CD14-positive monocyte (primary cell): ENCODE results near the gene CLTRN. TPM values are rescaled to one million over a fixed set of nuclear protein-coding genes. Genes with fewer than 3 reads are reported as not detected.

Experiments used
- DNase-seq, 3 donors: peaks; one replicate each; pipeline ENCODE4 v3.0.0-alpha.2; 2011 to 2022
- H2AFZ ChIP-seq: 2 replicates; pipeline ENCODE4 v1.6.0; 2012; ENCODE audit warnings: mild to moderate bottlenecking, low read depth, low read length, inconsistent platforms; ENCODE audit not compliant: insufficient read depth, poor library complexity, severe bottlenecking
- H3K27ac ChIP-seq, 2 donors: 1 replicate in 1 of 2; 2 replicates in 1 of 2; pipeline ENCODE4 v1.5.1; 2012 to 2013; ENCODE audit warnings: low read length in 2 of 2, control low read depth in 1 of 2, inconsistent platforms in 1 of 2, low read depth in 1 of 2, mild to moderate bottlenecking in 1 of 2
- H3K27me3 ChIP-seq, 2 donors: one replicate each; pipeline versions ENCODE4 v1.6.0 to v1.6.1; 2011 to 2013; ENCODE audit warnings: low read length in 2 of 2; ENCODE audit not compliant: control insufficient read depth in 2 of 2, insufficient read depth in 2 of 2
- H3K36me3 ChIP-seq, 2 donors: replicated peaks in 1 of 2; 1 replicate in 1 of 2; 2 replicates in 1 of 2; pipeline versions ENCODE4 v1.5.1 to v1.6.1; 2012 to 2013; ENCODE audit warnings: low read length in 2 of 2, control low read depth in 1 of 2, inconsistent platforms in 1 of 2, mild to moderate bottlenecking in 1 of 2; ENCODE audit not compliant: insufficient read depth in 2 of 2, control insufficient read depth in 1 of 2
- H3K4me1 ChIP-seq, 2 donors: 1 replicate in 1 of 2; 2 replicates in 1 of 2; pipeline versions ENCODE4 v1.5.1 to v1.6.1; 2012 to 2013; ENCODE audit warnings: low read length in 2 of 2, control low read depth in 1 of 2, inconsistent platforms in 1 of 2, mild to moderate bottlenecking in 1 of 2, moderate library complexity in 1 of 2; ENCODE audit not compliant: insufficient read depth in 2 of 2, control insufficient read depth in 1 of 2
- H3K4me2 ChIP-seq: replicated peaks from 2 replicates; pipeline ENCODE3; 2012; ENCODE audit warnings: low read length, moderate library complexity, mild to moderate bottlenecking; ENCODE audit not compliant: poor library complexity, severe bottlenecking; ENCODE audit errors: extremely low read depth
- H3K4me3 ChIP-seq, 3 experiments: fragments of 200-600 bp in 1 of 3; sonication (generic) in 1 of 3; replicated peaks in 1 of 3; 1 replicate in 2 of 3; 2 replicates in 1 of 3; pipeline ENCODE4 v1.5.1; 2011 to 2013; ENCODE audit warnings: low read length in 3 of 3, mild to moderate bottlenecking in 3 of 3, control low read depth in 2 of 3, low read depth in 2 of 3, inconsistent platforms in 1 of 3, moderate library complexity in 1 of 3
- H3K79me2 ChIP-seq: 2 replicates; pipeline ENCODE4 v1.6.0; 2012; ENCODE audit warnings: mild to moderate bottlenecking, control low read depth, inconsistent platforms, low read length, moderate library complexity; ENCODE audit not compliant: insufficient read depth
- H3K9ac ChIP-seq: 2 replicates; pipeline ENCODE4 v1.6.0; 2017; ENCODE audit warnings: low read length, mild to moderate bottlenecking; ENCODE audit not compliant: insufficient read depth, poor library complexity, severe bottlenecking
- H3K9me3 ChIP-seq, 2 donors: replicated peaks in 1 of 2; 1 replicate in 1 of 2; 2 replicates in 1 of 2; pipeline versions ENCODE4 v1.5.1 to v1.6.1; 2012 to 2013; ENCODE audit warnings: low read length in 2 of 2, control low read depth in 1 of 2; ENCODE audit not compliant: control insufficient read depth in 1 of 2, insufficient read depth in 1 of 2
- H4K20me1 ChIP-seq: 2 replicates; pipeline ENCODE4 v1.6.0; 2012; ENCODE audit warnings: mild to moderate bottlenecking, low read length, control low read depth, moderate library complexity; ENCODE audit not compliant: insufficient read depth
- H3K27ac Mint-ChIP-seq, 7 donors: one replicate each; pipeline ENCODE4 v1.8.0; 2020; ENCODE audit warnings: mild to moderate bottlenecking in 7 of 7, mixed read lengths in 7 of 7, moderate library complexity in 6 of 7, inconsistent platforms in 2 of 7
- H3K27me3 Mint-ChIP-seq, 3 donors: one replicate each; pipeline ENCODE4 v1.8.0; 2021 to 2022; ENCODE audit warnings: low read depth in 3 of 3, mild to moderate bottlenecking in 3 of 3, mixed read lengths in 3 of 3, moderate library complexity in 3 of 3, inconsistent platforms in 1 of 3
- H3K36me3 Mint-ChIP-seq, 2 donors: one replicate each; pipeline ENCODE4 v1.8.0; 2020; ENCODE audit warnings: mixed read lengths in 2 of 2, inconsistent platforms in 1 of 2, mild to moderate bottlenecking in 1 of 2
- H3K4me1 Mint-ChIP-seq: one replicate; pipeline ENCODE4 v1.8.0; 2020; ENCODE audit warnings: mild to moderate bottlenecking, mixed read lengths
- H3K4me3 Mint-ChIP-seq, 2 donors: one replicate each; pipeline ENCODE4 v1.8.0; 2020; ENCODE audit warnings: mild to moderate bottlenecking in 2 of 2, mixed read lengths in 2 of 2, moderate library complexity in 1 of 2
- H3K9me3 Mint-ChIP-seq, 7 donors: one replicate each; pipeline ENCODE4 v1.8.0; 2020 to 2022; ENCODE audit warnings: mixed read lengths in 7 of 7, mild to moderate bottlenecking in 6 of 7, moderate library complexity in 6 of 7, inconsistent platforms in 2 of 7
- CTCF ChIP-seq: fragments of 200-600 bp; IDR thresholded peaks from one replicate; pipeline ENCODE4 v1.8.0; 2022; ENCODE audit warnings: antibody characterized with exemption, mild to moderate bottlenecking
- WGBS: methylation state at CpG from one replicate; pipeline ENCODE4 v1.1.5; 2013; ENCODE audit warnings: missing lambda C conversion rate; ENCODE audit not compliant: insufficient coverage; 5-methylcytosine and 5-hydroxymethylcytosine counted together
- intact Hi-C, 2 donors: fragments of 100-400 bp; cut with micrococcal nuclease; formaldehyde crosslinking; loops; one replicate each; pipeline versions ENCODE4 v1.15.0 to v1.15.1; 2023
- polyA plus RNA-seq, 3 donors: library from polyadenylated mRNA; depleted of rRNA in 1 of 3; unstranded in 2 of 3; stranded (reverse) in 1 of 3; fragments of 300-500 nt in 2 of 3; fragments of >200 nt in 1 of 3; fragmentation: Illumina TruSeq in 2 of 3; gene quantifications; 1 replicate in 2 of 3; 2 replicates in 1 of 3; pipeline ENCODE4 v1.2.3, GENCODE V29; 2012 to 2021

The CLTRN gene
- polyA plus RNA-seq, 3 donors, result not detected

- peak overlapping the region in 1 of 7 donors; percentile 59 for H3K27ac Mint-ChIP-seq
- H2AFZ ChIP-seq, result no peak overlapping the region
- WGBS, result over 99% methylated on average over 20 of the region's 27 CpGs
Observed at GRCh38 chrX:15646543-15646942, 18.1 kb downstream of the CLTRN start.

GRCh38 chrX:15646031-15646430, 18.6 kb downstream of the CLTRN start:
- Mint-ChIP-seq H3K4me1 (no peaks in the 10 kb centered on the region), H3K9me3 (peaks cover 0 to 6% (median 0%) of the 10 kb centered on the region in 7 donors), H3K27ac (no peak overlapping the region), H3K4me3 (no peak overlapping the region), H3K36me3 (no peaks in the 10 kb centered on the region), H3K27me3 (peaks cover 0 to 30% (median 0%) of the 10 kb centered on the region in 3 donors)
- no peak overlapping the region for H3K4me3 ChIP-seq
- no peaks in the 10 kb centered on the region for H3K9me3 ChIP-seq
- DNase-seq, result no peak
- TF ChIP-seq CTCF, result no peak
- no peaks in the 10 kb centered on the region for H3K36me3 ChIP-seq
- H3K27me3 ChIP-seq, result peaks cover 0 to 61% of the 10 kb centered on the region in 2 donors
- H3K79me2 ChIP-seq, result no peaks in the 10 kb centered on the region
- WGBS, result 89% methylated on average over 12 of the region's 15 CpGs
- H3K27ac ChIP-seq, result no peak overlapping the region
- H2AFZ ChIP-seq, result no peak overlapping the region
- H3K4me1 ChIP-seq, result no peaks in the 10 kb centered on the region
- H4K20me1 ChIP-seq, result no peaks in the 10 kb centered on the region
- H3K4me2 ChIP-seq, result no peak overlapping the region
- intact Hi-C loops, result no loop called here
- H3K9ac ChIP-seq, result no peak overlapping the region

More at GRCh38 chrX:15646543-15646942, 18.1 kb downstream of the CLTRN start:
- Histone ChIP-seq H4K20me1 (no peaks in the 10 kb centered on the region), H3K36me3 (no peaks in the 10 kb centered on the region), H3K9ac (no peak overlapping the region), H3K79me2 (no peaks in the 10 kb centered on the region), H3K27me3 (peaks cover 0 to 60% of the 10 kb centered on the region in 2 donors), H3K4me1 (no peaks in the 10 kb centered on the region), H3K27ac (no peak overlapping the region), H3K4me2 (no peak overlapping the region), H3K9me3 (no peaks in the 10 kb centered on the region), H3K4me3 (no peak overlapping the region)
- peaks cover under 1% of the 10 kb centered on the region for H3K4me1 Mint-ChIP-seq
- H3K27me3 Mint-ChIP-seq, result peaks cover 0 to 28% (median 0%) of the 10 kb centered on the region in 3 donors
- peaks cover 0 to 6% (median 0%) of the 10 kb centered on the region in 7 donors for H3K9me3 Mint-ChIP-seq
- H3K4me3 Mint-ChIP-seq, result no peak overlapping the region
- intact Hi-C loops, result no loop called here
- H3K36me3 Mint-ChIP-seq, result no peaks in the 10 kb centered on the region
- DNase-seq, result no peak
- TF ChIP-seq CTCF, result no peak
